Trophoblast cell (in vitro differentiated cells and primary cell): ENCODE measurements around the gene AARS2.

ENCODE experiments used
- DNase-seq, 2 donors: peaks; one replicate each; pipeline ENCODE4 v3.0.0-alpha.2; 2016
- H2AFZ ChIP-seq: 2 replicates; pipeline ENCODE4 v1.6.1; 2013; ENCODE audit warnings: low read length, moderate library complexity, mild to moderate bottlenecking; ENCODE audit not compliant: insufficient read depth, poor library complexity
- H2AK5ac ChIP-seq: 2 replicates; pipeline ENCODE4 v1.6.1; 2013; ENCODE audit warnings: mild to moderate bottlenecking, low read length
- H2BK120ac ChIP-seq: 2 replicates; pipeline ENCODE4 v1.6.1; 2013; ENCODE audit warnings: low read length, mild to moderate bottlenecking, moderate library complexity; ENCODE audit not compliant: insufficient read depth, poor library complexity
- H2BK12ac ChIP-seq: 2 replicates; pipeline ENCODE4 v1.6.1; 2013; ENCODE audit warnings: mild to moderate bottlenecking, low read length, moderate library complexity
- H2BK5ac ChIP-seq: 2 replicates; pipeline ENCODE4 v1.6.1; 2013; ENCODE audit warnings: low read length, low read depth, moderate library complexity, mild to moderate bottlenecking; ENCODE audit not compliant: poor library complexity
- H3K14ac ChIP-seq: 2 replicates; pipeline ENCODE4 v1.6.1; 2013; ENCODE audit warnings: mild to moderate bottlenecking, low read length
- H3K18ac ChIP-seq: 2 replicates; pipeline ENCODE4 v1.6.1; 2013; ENCODE audit warnings: mild to moderate bottlenecking, low read length
- H3K23ac ChIP-seq: 2 replicates; pipeline ENCODE4 v1.6.1; 2013; ENCODE audit warnings: low read length
- H3K27ac ChIP-seq: 2 replicates; pipeline ENCODE4 v1.5.1; 2013; ENCODE audit warnings: low read depth, mild to moderate bottlenecking, inconsistent platforms, low read length, moderate library complexity
- H3K27me3 ChIP-seq: 2 replicates; pipeline ENCODE4 v1.6.1; 2013; ENCODE audit warnings: inconsistent platforms, mild to moderate bottlenecking, low read length, moderate library complexity; ENCODE audit not compliant: insufficient read depth
- H3K36me3 ChIP-seq, 2 experiments: 1 replicate in 1 of 2; 2 replicates in 1 of 2; pipeline ENCODE4 v1.6.1; 2013; ENCODE audit warnings: low read length in 2 of 2, mild to moderate bottlenecking in 2 of 2, moderate library complexity in 1 of 2; ENCODE audit not compliant: insufficient read depth in 2 of 2, control insufficient read depth in 1 of 2
- H3K4ac ChIP-seq: 2 replicates; pipeline ENCODE4 v1.6.1; 2013; ENCODE audit warnings: low read depth, mild to moderate bottlenecking, low read length, moderate library complexity
- H3K4me1 ChIP-seq, 2 experiments: 1 replicate in 1 of 2; 2 replicates in 1 of 2; pipeline ENCODE4 v1.6.1; 2013; ENCODE audit warnings: low read length in 2 of 2, mild to moderate bottlenecking in 2 of 2, moderate library complexity in 1 of 2; ENCODE audit not compliant: insufficient read depth in 2 of 2, control insufficient read depth in 1 of 2
- H3K4me2 ChIP-seq: 2 replicates; pipeline ENCODE4 v1.6.1; 2013; ENCODE audit warnings: inconsistent platforms, mild to moderate bottlenecking, low read length, moderate library complexity
- H3K4me3 ChIP-seq: 2 replicates; pipeline ENCODE4 v1.5.1; 2013; ENCODE audit warnings: mild to moderate bottlenecking, low read depth, low read length, inconsistent platforms
- H3K79me1 ChIP-seq: one replicate; pipeline ENCODE4 v1.6.1; 2013; ENCODE audit warnings: low read length
- H3K79me2 ChIP-seq: 2 replicates; pipeline ENCODE4 v1.6.1; 2013; ENCODE audit warnings: low read length, mild to moderate bottlenecking; ENCODE audit not compliant: control insufficient read depth, insufficient read depth, poor library complexity
- H3K9ac ChIP-seq: 2 replicates; pipeline ENCODE4 v1.6.1; 2013; ENCODE audit warnings: mild to moderate bottlenecking, low read length
- H3K9me3 ChIP-seq: 2 replicates; pipeline ENCODE4 v1.6.1; 2013; ENCODE audit warnings: low read depth, mild to moderate bottlenecking, control low read depth, inconsistent platforms, low read length; ENCODE audit not compliant: insufficient read depth
- H4K12ac ChIP-seq: 2 replicates; pipeline ENCODE4 v1.6.1; 2013; ENCODE audit warnings: low read depth, mild to moderate bottlenecking, low read length, moderate library complexity
- H4K8ac ChIP-seq: 2 replicates; pipeline ENCODE4 v1.6.1; 2013; ENCODE audit warnings: low read depth, mild to moderate bottlenecking, low read length, moderate library complexity
- H4K91ac ChIP-seq: one replicate; pipeline ENCODE4 v1.6.1; 2013; ENCODE audit warnings: low read depth, mild to moderate bottlenecking, low read length, moderate library complexity
- WGBS: extraction: QIAGEN DNeasy Blood & Tissue Kit; methylation state at CpG from one replicate; pipeline ENCODE4 v1.1.7; 2013; ENCODE audit warnings: missing lambda C conversion rate; ENCODE audit not compliant: insufficient read length, insufficient coverage; ENCODE audit errors: extremely low coverage; 5-methylcytosine and 5-hydroxymethylcytosine counted together

The AARS2 gene

DNA sequence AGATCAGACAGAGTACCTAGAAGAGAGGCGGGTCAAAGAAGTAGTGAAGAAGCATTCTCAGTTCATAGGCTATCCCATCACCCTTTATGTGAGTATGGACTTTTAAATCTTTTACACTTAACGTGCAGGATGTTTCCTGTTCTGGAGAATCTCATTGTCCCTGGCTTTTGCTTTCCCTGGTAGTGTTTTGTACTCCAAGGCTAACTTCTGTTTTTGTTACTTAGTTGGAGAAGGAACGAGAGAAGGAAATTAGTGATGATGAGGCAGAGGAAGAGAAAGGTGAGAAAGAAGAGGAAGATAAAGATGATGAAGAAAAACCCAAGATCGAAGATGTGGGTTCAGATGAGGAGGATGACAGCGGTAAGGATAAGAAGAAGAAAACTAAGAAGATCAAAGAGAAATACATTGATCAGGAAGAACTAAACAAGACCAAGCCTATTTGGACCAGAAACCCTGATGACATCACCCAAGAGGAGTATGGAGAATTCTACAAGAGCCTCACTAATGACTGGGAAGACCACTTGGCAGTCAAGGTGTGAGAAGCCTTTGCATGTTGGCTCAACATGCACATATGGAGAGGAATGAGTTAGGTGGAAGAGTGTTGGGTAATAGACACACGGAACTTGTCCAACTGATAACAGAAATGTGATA is 63.0 kb downstream of the AARS2 start:
- no peak overlapping the region for H2BK12ac ChIP-seq
- no peaks in the 10 kb centered on the region for H3K9me3 ChIP-seq
- 100% methylated on average over 1 of the region's 6 CpGs for WGBS
- H3K79me1 ChIP-seq: peaks cover 16% of the 10 kb centered on the region
- DNase-seq: peak in 1 of 2 donors; percentile 23
- no peak overlapping the region for H3K23ac ChIP-seq
- no peak overlapping the region for H3K27ac ChIP-seq
- no peak overlapping the region for H4K91ac ChIP-seq
- H3K18ac ChIP-seq: no peak overlapping the region
- no peak overlapping the region for H4K12ac ChIP-seq
- H2AFZ ChIP-seq: no peak overlapping the region
- H3K14ac ChIP-seq: no peak overlapping the region
- no peak overlapping the region for H3K4me3 ChIP-seq
- H3K27me3 ChIP-seq: no peaks in the 10 kb centered on the region
- H3K9ac ChIP-seq: no peak overlapping the region
- peaks cover 21% of the 10 kb centered on the region for H3K79me2 ChIP-seq
- H3K4me1 ChIP-seq: peaks cover 2 to 10% of the 10 kb centered on the region in 2 experiments
- H3K4me2 ChIP-seq: no peak overlapping the region
- H3K36me3 ChIP-seq: peaks cover 41 to 63% of the 10 kb centered on the region in 2 experiments
- H2BK120ac ChIP-seq: no peak overlapping the region
- no peak overlapping the region for H4K8ac ChIP-seq
- no peak overlapping the region for H2BK5ac ChIP-seq
- H3K4ac ChIP-seq: no peak overlapping the region
- no peak overlapping the region for H2AK5ac ChIP-seq
